Endodermal cell (in vitro differentiated cells): ENCODE measurements around the gene STX1B. TPM values are rescaled to one million over a fixed set of nuclear protein-coding genes. Genes with fewer than 3 reads are reported as not detected.
"Not testable (repeated sequence)": the region's sequence is repeated elsewhere in the genome, so short reads cannot be mapped to it uniquely, and the experiment has no call there.

ENCODE experiments used
- DNase-seq: peaks from one replicate; pipeline ENCODE4 v3.0.0-alpha.2; 2017
- H3K27ac ChIP-seq: 2 replicates; pipeline ENCODE4 v1.5.1; 2013; ENCODE audit warnings: mild to moderate bottlenecking, low read depth, low read length, moderate library complexity
- H3K27me3 ChIP-seq: 2 replicates; pipeline ENCODE4 v1.6.1; 2013; ENCODE audit warnings: mild to moderate bottlenecking, low read length, moderate library complexity; ENCODE audit not compliant: insufficient read depth, control insufficient read depth, poor library complexity, severe bottlenecking
- H3K36me3 ChIP-seq: 2 replicates; pipeline ENCODE4 v1.7.0; 2013; ENCODE audit warnings: mild to moderate bottlenecking, low read length, moderate library complexity; ENCODE audit not compliant: control insufficient read depth, insufficient read depth
- H3K4me1 ChIP-seq: one replicate; pipeline ENCODE4 v1.7.0; 2013; ENCODE audit warnings: low read length; ENCODE audit not compliant: control insufficient read depth, insufficient read depth
- H3K4me3 ChIP-seq: 2 replicates; pipeline ENCODE4 v1.5.1; 2013; ENCODE audit warnings: mild to moderate bottlenecking, low read length, moderate library complexity
- H3K9ac ChIP-seq: 2 replicates; pipeline ENCODE4 v1.6.1; 2013; ENCODE audit warnings: mild to moderate bottlenecking, low read length, moderate library complexity; ENCODE audit not compliant: poor library complexity, severe bottlenecking; ENCODE audit errors: extremely low read depth
- H3K9me3 ChIP-seq: 2 replicates; pipeline ENCODE4 v1.6.1; 2013; ENCODE audit warnings: mild to moderate bottlenecking, low read length, moderate library complexity; ENCODE audit not compliant: control insufficient read depth
- H3K27ac Mint-ChIP-seq: 2 replicates; pipeline ENCODE4 v1.8.0; 2020; ENCODE audit warnings: mixed read lengths
- H3K27me3 Mint-ChIP-seq: 2 replicates; pipeline ENCODE4 v1.8.0; 2021; ENCODE audit warnings: mild to moderate bottlenecking, mixed read lengths; ENCODE audit not compliant: insufficient read depth
- H3K36me3 Mint-ChIP-seq: 2 replicates; pipeline ENCODE4 v1.8.0; 2020; ENCODE audit warnings: low read depth, mixed read lengths
- H3K4me1 Mint-ChIP-seq: 2 replicates; pipeline ENCODE4 v1.8.0; 2020; ENCODE audit warnings: mixed read lengths
- H3K4me3 Mint-ChIP-seq: 2 replicates; pipeline ENCODE4 v1.8.0; 2020; ENCODE audit warnings: mild to moderate bottlenecking, moderate library complexity, mixed read lengths
- H3K9me3 Mint-ChIP-seq: 2 replicates; pipeline ENCODE4 v1.8.0; 2020; ENCODE audit warnings: mild to moderate bottlenecking, mixed read lengths
- WGBS, 2 experiments: methylation state at CpG; one replicate each; pipeline versions ENCODE4 v1.1.5 to v1.1.7; 2013; ENCODE audit warnings: missing lambda C conversion rate in 2 of 2, mixed read lengths in 1 of 2; ENCODE audit not compliant: insufficient coverage in 1 of 2, insufficient read length in 1 of 2; 5-methylcytosine and 5-hydroxymethylcytosine counted together
- total RNA-seq, 2 donors: library from RNA; stranded (reverse); fragmentation: NEBNext Ultra II Directional in 1 of 2; extraction: Animal tissue kit (Norgen Biotek cat#: 25700) in 1 of 2; gene quantifications; 2 replicates in 1 of 2; 3 replicates in 1 of 2; pipeline ENCODE4 v1.2.1, GENCODE V29; 2021
- TF ChIP-seq, protein P1 (sequence below): fragments of 200-600 bp; sonication (generic); conservative IDR thresholded peaks from 2 replicates; pipeline ENCODE4 v1.5.0; 2021; ENCODE audit warnings: antibody characterized with exemption, mild to moderate bottlenecking

STX1B gene
- total RNA-seq, 2 donors from 2014 or later: 3.2 to 7.0 TPM

DNA sequence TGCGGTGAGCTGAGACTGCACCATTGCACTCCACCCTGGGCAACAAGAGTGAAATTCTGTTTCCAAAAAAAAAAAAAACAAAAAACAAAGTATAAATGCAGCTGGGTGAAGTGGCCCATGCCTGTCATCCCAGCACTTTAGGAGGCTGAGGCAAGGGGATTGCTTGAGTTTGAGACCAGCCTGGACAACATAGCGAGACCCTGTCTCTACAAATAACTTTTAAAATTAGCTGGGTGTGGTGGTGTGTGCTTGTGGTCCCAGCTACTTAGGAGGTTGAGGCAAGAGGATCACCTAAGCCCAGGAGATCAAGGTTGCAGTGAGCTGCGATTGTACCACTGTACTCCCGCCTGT is 12.8 kb upstream of the STX1B start:
- no peak overlapping the region for H3K27ac ChIP-seq
- Mint-ChIP-seq H3K4me1 (no peaks in the 10 kb centered on the region), H3K27me3 (no peaks in the 10 kb centered on the region), H3K9me3 (no peaks in the 10 kb centered on the region), H3K4me3 (no peak overlapping the region), H3K36me3 (no peaks in the 10 kb centered on the region), H3K27ac (no peak overlapping the region)
- no peaks in the 10 kb centered on the region for H3K9me3 ChIP-seq
- H3K4me3 ChIP-seq: no peak overlapping the region
- WGBS, 2 experiments: 67 to 94% methylated on average over 1 to 4 of the region's 4 CpGs
- no peaks in the 10 kb centered on the region for H3K36me3 ChIP-seq
- no peak overlapping the region for H3K9ac ChIP-seq
- TF ChIP-seq, protein P1, sequence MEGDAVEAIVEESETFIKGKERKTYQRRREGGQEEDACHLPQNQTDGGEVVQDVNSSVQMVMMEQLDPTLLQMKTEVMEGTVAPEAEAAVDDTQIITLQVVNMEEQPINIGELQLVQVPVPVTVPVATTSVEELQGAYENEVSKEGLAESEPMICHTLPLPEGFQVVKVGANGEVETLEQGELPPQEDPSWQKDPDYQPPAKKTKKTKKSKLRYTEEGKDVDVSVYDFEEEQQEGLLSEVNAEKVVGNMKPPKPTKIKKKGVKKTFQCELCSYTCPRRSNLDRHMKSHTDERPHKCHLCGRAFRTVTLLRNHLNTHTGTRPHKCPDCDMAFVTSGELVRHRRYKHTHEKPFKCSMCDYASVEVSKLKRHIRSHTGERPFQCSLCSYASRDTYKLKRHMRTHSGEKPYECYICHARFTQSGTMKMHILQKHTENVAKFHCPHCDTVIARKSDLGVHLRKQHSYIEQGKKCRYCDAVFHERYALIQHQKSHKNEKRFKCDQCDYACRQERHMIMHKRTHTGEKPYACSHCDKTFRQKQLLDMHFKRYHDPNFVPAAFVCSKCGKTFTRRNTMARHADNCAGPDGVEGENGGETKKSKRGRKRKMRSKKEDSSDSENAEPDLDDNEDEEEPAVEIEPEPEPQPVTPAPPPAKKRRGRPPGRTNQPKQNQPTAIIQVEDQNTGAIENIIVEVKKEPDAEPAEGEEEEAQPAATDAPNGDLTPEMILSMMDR: no peak
- DNase-seq: no peak
- H3K4me1 ChIP-seq: peaks cover 3% of the 10 kb centered on the region
- no peaks in the 10 kb centered on the region for H3K27me3 ChIP-seq

- DNase-seq: no peak
- no peak overlapping the region for H3K27ac Mint-ChIP-seq
Observed at GRCh38 chr16:31022544-31023251, 12.3 kb upstream of the STX1B start.

GRCh38 chr16:31020536-31020935 is 10.1 kb upstream of the STX1B start:
- TF ChIP-seq, protein P1: no peak
- Mint-ChIP-seq H3K4me1 (no peaks in the 10 kb centered on the region), H3K9me3 (no peaks in the 10 kb centered on the region), H3K27ac (no peak overlapping the region), H3K36me3 (no peaks in the 10 kb centered on the region), H3K27me3 (peaks cover 4% of the 10 kb centered on the region), H3K4me3 (no peak overlapping the region)
- Histone ChIP-seq H3K4me1 (peaks cover 3% of the 10 kb centered on the region), H3K27ac (no peak overlapping the region), H3K9ac (no peak overlapping the region), H3K9me3 (no peaks in the 10 kb centered on the region), H3K27me3 (no peaks in the 10 kb centered on the region), H3K4me3 (no peak overlapping the region), H3K36me3 (no peaks in the 10 kb centered on the region)
- DNase-seq: no peak
- 91 to 100% methylated on average over 1 to 3 of the region's 3 CpGs for WGBS, 2 experiments

More at GRCh38 chr16:31022544-31023251, 12.3 kb upstream of the STX1B start:
- no peaks in the 10 kb centered on the region for H3K36me3 Mint-ChIP-seq
- Histone ChIP-seq H3K4me1 (peaks cover 3% of the 10 kb centered on the region), H3K9ac (no peak overlapping the region), H3K9me3 (no peaks in the 10 kb centered on the region), H3K27ac (no peak overlapping the region), H3K4me3 (no peak overlapping the region), H3K27me3 (no peaks in the 10 kb centered on the region), H3K36me3 (no peaks in the 10 kb centered on the region)
- no peak overlapping the region for H3K4me3 Mint-ChIP-seq
- WGBS, 2 experiments: 85 to 93% methylated on average over 9 to 12 of the region's 12 CpGs
- TF ChIP-seq, protein P1: no peak
- no peaks in the 10 kb centered on the region for H3K4me1 Mint-ChIP-seq
- no peaks in the 10 kb centered on the region for H3K27me3 Mint-ChIP-seq
- H3K9me3 Mint-ChIP-seq: no peaks in the 10 kb centered on the region

- not testable (repeated sequence) for H3K4me1 Mint-ChIP-seq, H3K4me3 ChIP-seq, H3K36me3 ChIP-seq, H3K27ac Mint-ChIP-seq, H3K27me3 ChIP-seq, DNase-seq, H3K9me3 ChIP-seq, H3K4me3 Mint-ChIP-seq, H3K9ac ChIP-seq, H3K9me3 Mint-ChIP-seq, H3K27ac ChIP-seq, H3K4me1 ChIP-seq, H3K36me3 Mint-ChIP-seq
- 92 to 93% methylated on average over 6 to 10 of the region's 10 CpGs for WGBS, 2 experiments
- peaks cover 25% of the 10 kb centered on the region for H3K27me3 Mint-ChIP-seq
Observed at GRCh38 chr16:31017756-31018155, 7.3 kb upstream of the STX1B start.
